GM12878 (cell line): ENCODE results near the gene YBX1. TPM values are rescaled to one million over a fixed set of nuclear protein-coding genes. Genes with fewer than 3 reads are reported as not detected.

Experiments used
- ATAC-seq: fragments of 200-7000 bp; cut with Tn5 transposase; 3 replicates; pipeline ENCODE4 v1.9.1; 2020; ENCODE audit warnings: mild to moderate bottlenecking, moderate library complexity
- BruUV-seq: library from RNA; stranded (reverse); fragments of 400-500 nt; replicated peaks from 2 replicates; lab custom pipeline; 2021; lab: Mats Ljungman, UMichigan
- CTCF ChIA-PET: fragments of 300-600 bp; sonication (Branson Sonifier 250); formaldehyde crosslinking; extraction: SDS; loops from one replicate; lab custom pipeline; 2021; ENCODE audit warnings: inconsistent platforms; lab: Yijun Ruan, JAX
- POLR2A ChIA-PET: fragments of 350-600 bp; formaldehyde crosslinking; extraction: SDS; loops from one replicate; lab custom pipeline; 2021; ENCODE audit warnings: inconsistent platforms; lab: Charles Lee
- RAD21 ChIA-PET: fragments of 300-600 bp; sonication (Branson Sonifier 250); formaldehyde crosslinking; loops from one replicate; lab custom pipeline; 2023; ENCODE audit warnings: antibody characterized with exemption; ENCODE audit not compliant: unreplicated experiment; lab: Charles Lee
- SMC1A ChIA-PET: fragments of 300-600 bp; sonication (Branson Sonifier 250); formaldehyde crosslinking; loops from one replicate; lab custom pipeline; 2023; ENCODE audit not compliant: unreplicated experiment, uncharacterized antibody; lab: Charles Lee
- DNase-seq: peaks from one replicate; pipeline ENCODE4 v3.0.0-alpha.2; 2011; ENCODE audit warnings: low read depth, low spot score
- FAIRE-seq: peaks from 3 replicates; lab custom pipeline; 2011; peaks lifted over from hg19 to GRCh38; lab: Jason Lieb, UNC
- H2AFZ ChIP-seq: 2 replicates; pipeline ENCODE4 v1.6.0; 2011; ENCODE audit warnings: low read depth, low read length, control low read depth; ENCODE audit not compliant: control insufficient read depth
- H3K27ac ChIP-seq: 2 replicates; pipeline ENCODE4 v1.5.1; 2011; ENCODE audit warnings: control low read depth; ENCODE audit not compliant: control insufficient read depth, insufficient read depth
- H3K27me3 ChIP-seq, 2 experiments: replicated peaks in 1 of 2; 2 replicates each; pipeline versions ENCODE4 v1.6.0 to v1.6.1; 2011; ENCODE audit warnings: low read length in 1 of 2; ENCODE audit not compliant: control insufficient read depth in 2 of 2, insufficient read depth in 2 of 2
- H3K36me3 ChIP-seq, 2 experiments: 2 replicates each; pipeline ENCODE4 v1.5.1; 2011; ENCODE audit warnings: low read length in 1 of 2; ENCODE audit not compliant: control insufficient read depth in 2 of 2, insufficient read depth in 2 of 2
- H3K4me1 ChIP-seq: 2 replicates; pipeline ENCODE4 v1.6.1; 2011; ENCODE audit warnings: mild to moderate bottlenecking, low read length, moderate library complexity, mixed read lengths; ENCODE audit not compliant: control insufficient read depth, insufficient read depth
- H3K4me2 ChIP-seq: 2 replicates; pipeline ENCODE4 v1.6.0; 2011; ENCODE audit warnings: control low read depth; ENCODE audit not compliant: control insufficient read depth, insufficient read depth
- H3K4me3 ChIP-seq: fragments of 200-600 bp; sonication (generic); 2 replicates; pipeline ENCODE4 v1.5.1; 2016
- H3K79me2 ChIP-seq: 2 replicates; pipeline ENCODE4 v1.6.0; 2011; ENCODE audit warnings: low read length; ENCODE audit not compliant: control insufficient read depth, insufficient read depth
- H3K9ac ChIP-seq: 2 replicates; pipeline ENCODE4 v1.8.0; 2011; ENCODE audit warnings: low read length, control low read depth, mixed read lengths; ENCODE audit not compliant: control insufficient read depth, insufficient read depth
- H3K9me3 ChIP-seq: replicated peaks from 3 replicates; pipeline ENCODE4 v1.5.1; 2011; ENCODE audit warnings: mild to moderate bottlenecking, low read length; ENCODE audit not compliant: control insufficient read depth, insufficient read depth
- H4K20me1 ChIP-seq: 2 replicates; pipeline ENCODE4 v1.6.0; 2011; ENCODE audit not compliant: control insufficient read depth, insufficient read depth
- MLLT1 ChIP-seq: fragments of 450-650 bp; IDR thresholded peaks from 2 replicates; pipeline ENCODE4 v1.6.1; 2016; ENCODE audit warnings: mild to moderate bottlenecking
- RB1 ChIP-seq: fragments of 450-650 bp; formaldehyde crosslinking; IDR thresholded peaks from 2 replicates; pipeline ENCODE4 v1.6.1; 2017; ENCODE audit warnings: mild to moderate bottlenecking, borderline replicate concordance
- WGBS: methylation state at CpG from one replicate; pipeline ENCODE4 v1.1.6; 2016; ENCODE audit warnings: low lambda C conversion rate; ENCODE audit not compliant: insufficient replicate concordance, insufficient coverage; ENCODE audit errors: missing lambda C conversion rate; 5-methylcytosine and 5-hydroxymethylcytosine counted together
- in situ Hi-C: fragments of 300-500 bp; cut with MboI; formaldehyde crosslinking; loops from 9 replicates; pipeline ENCODE4 v1.14.3; 2018; ENCODE audit warnings: mixed read lengths
- intact Hi-C: fragments of 100-400 bp; cut with micrococcal nuclease; formaldehyde crosslinking; loops from one replicate; pipeline ENCODE4 v1.14.2; 2022; ENCODE audit not compliant: unreplicated experiment
- polyA plus RNA-seq, 11 experiments: library from polyadenylated mRNA; depleted of rRNA in 4 of 11; unstranded in 6 of 11; stranded (reverse) in 5 of 11; fragments of >200 nt; fragmentation: Nextera tagmentation in 4 of 11; fragmentation: Illumina TruSeq in 1 of 11; extraction: Ambion mirVana in 4 of 11; extraction: Trizol in 1 of 11; gene quantifications; 1 replicate in 1 of 11; 2 replicates in 10 of 11; pipeline versions ENCODE4 v1.2.1 to v1.2.3, GENCODE V29; 2011 to 2016; ENCODE audit warnings: inconsistent platforms in 2 of 11, missing spikeins in 2 of 11, low read depth in 1 of 11
- total RNA-seq, 4 experiments: library from RNA; depleted of rRNA in 3 of 4; stranded (reverse); fragments of >200 nt in 3 of 4; fragmentation: Illumina TruSeq in 1 of 4; extraction: Trizol in 1 of 4; gene quantifications; 2 replicates each; pipeline versions ENCODE4 v1.2.1 to v1.2.3, GENCODE V29; 2013 to 2021

The YBX1 gene
- total and polyA plus RNA-seq, 10 of the 15 experiments (the other 5 are each of a cell fraction or from before 2014, with no cell fraction given), result 355 to 1,353 (median 858) TPM

GRCh38 chr1:42742617-42743316 lies 60.5 kb downstream of the YBX1 start:
- Histone ChIP-seq H3K27me3 (no peaks in the 10 kb centered on the region), H3K4me1 (no peaks in the 10 kb centered on the region), H3K4me3 (no peak overlapping the region), H3K36me3 (peaks cover 0 to 6% of the 10 kb centered on the region in 2 experiments; a peak in 2 of 4 replicates), H3K79me2 (no peaks in the 10 kb centered on the region), H3K9ac (no peak overlapping the region), H3K9me3 (no peaks in the 10 kb centered on the region), H4K20me1 (no peaks in the 10 kb centered on the region), H2AFZ (no peak overlapping the region), H3K4me2 (no peak overlapping the region), H3K27ac (no peak overlapping the region)
- ChIA-PET SMC1A (interaction anchor here (1.2 kb wide), 1 partner anchor 331 kb away, joined by 4 read pairs; no protein-coding TSS in a partner anchor), CTCF (interaction anchor here (0.9 kb wide), 1 partner anchor 166 kb away, joined by 4 read pairs; no protein-coding TSS in a partner anchor), RAD21 (no interaction called here), POLR2A (no interaction called here)
- FAIRE-seq, result no peak
- DNase-seq, result no peak
- ATAC-seq, result no peak
- in situ Hi-C loops (no loop called here), intact Hi-C loops (no loop called here)
- BruUV-seq, result no TSS peak
- WGBS, result 56% methylated on average over 9 of the region's 9 CpGs
- TF ChIP-seq RB1 (no peak), MLLT1 (no peak)
